Omental fat pad (tissue), 4 donors: ENCODE results near the gene ADAMTS19. TPM values are rescaled to one million over a fixed set of nuclear protein-coding genes. Genes with fewer than 3 reads are reported as not detected.

ENCODE experiments used
- ATAC-seq: fragments of 150-250 bp; one replicate; pipeline ENCODE4 v1.9.1; 2016; ENCODE audit warnings: mild to moderate bottlenecking, moderate library complexity; ENCODE audit not compliant: low FRiP score
- DNase-seq: peaks from one replicate; pipeline ENCODE4 v3.0.0-alpha.2; 2019; ENCODE audit warnings: low spot score
- CTCF ChIP-seq, 3 donors: fragments of 450-650 bp; IDR thresholded peaks; one replicate each; pipeline ENCODE4 v1.5.1; 2016 to 2017; ENCODE audit warnings: antibody characterized with exemption in 3 of 3, mild to moderate bottlenecking in 3 of 3, moderate library complexity in 2 of 3
- total RNA-seq, 4 donors: library from RNA; depleted of rRNA; stranded (reverse); fragments of >200 nt; gene quantifications; one replicate each; pipeline ENCODE4 v1.1.0, GENCODE V29; 2016

ADAMTS19 gene
- total RNA-seq, 4 donors from 2014 or later: 0.19 TPM; not detected in 3

DNA sequence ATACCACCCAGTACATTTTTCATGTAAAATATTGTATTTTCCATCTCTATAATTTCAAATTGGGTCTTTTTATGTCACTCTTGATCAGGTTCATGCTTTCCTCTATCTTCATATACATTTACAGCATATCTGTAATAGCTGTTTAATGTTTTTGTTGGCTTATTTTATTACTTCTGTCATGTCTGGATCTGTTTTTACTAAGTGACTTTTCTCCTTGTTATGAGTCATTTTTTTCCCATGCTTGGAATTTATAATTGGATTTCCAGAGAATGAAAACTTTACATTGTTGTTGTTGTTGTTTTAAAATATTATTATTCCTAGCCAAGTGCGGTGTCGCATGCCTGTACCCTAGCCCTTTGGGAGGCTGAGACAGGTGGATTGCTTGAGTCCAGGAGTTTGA is 5.6 kb upstream of the ADAMTS19 start:
- no peak for TF ChIP-seq CTCF (IDR thresholded peaks at IDR 0.05)
- DNase-seq (no peak), ATAC-seq (no peak)

GRCh38 chr5:129459450-129459776 is 685 bp upstream of the ADAMTS19 start:
- DNase-seq (no peak), ATAC-seq (no peak)
- TF ChIP-seq CTCF (IDR thresholded peaks at IDR 0.05): no peak

- TF ChIP-seq CTCF (IDR thresholded peaks at IDR 0.05): no peak
- DNase-seq (no peak), ATAC-seq (no peak)
These were observed 506 bp downstream of the ADAMTS19 start for GRCh38 chr5:129460672-129460935.

DNA sequence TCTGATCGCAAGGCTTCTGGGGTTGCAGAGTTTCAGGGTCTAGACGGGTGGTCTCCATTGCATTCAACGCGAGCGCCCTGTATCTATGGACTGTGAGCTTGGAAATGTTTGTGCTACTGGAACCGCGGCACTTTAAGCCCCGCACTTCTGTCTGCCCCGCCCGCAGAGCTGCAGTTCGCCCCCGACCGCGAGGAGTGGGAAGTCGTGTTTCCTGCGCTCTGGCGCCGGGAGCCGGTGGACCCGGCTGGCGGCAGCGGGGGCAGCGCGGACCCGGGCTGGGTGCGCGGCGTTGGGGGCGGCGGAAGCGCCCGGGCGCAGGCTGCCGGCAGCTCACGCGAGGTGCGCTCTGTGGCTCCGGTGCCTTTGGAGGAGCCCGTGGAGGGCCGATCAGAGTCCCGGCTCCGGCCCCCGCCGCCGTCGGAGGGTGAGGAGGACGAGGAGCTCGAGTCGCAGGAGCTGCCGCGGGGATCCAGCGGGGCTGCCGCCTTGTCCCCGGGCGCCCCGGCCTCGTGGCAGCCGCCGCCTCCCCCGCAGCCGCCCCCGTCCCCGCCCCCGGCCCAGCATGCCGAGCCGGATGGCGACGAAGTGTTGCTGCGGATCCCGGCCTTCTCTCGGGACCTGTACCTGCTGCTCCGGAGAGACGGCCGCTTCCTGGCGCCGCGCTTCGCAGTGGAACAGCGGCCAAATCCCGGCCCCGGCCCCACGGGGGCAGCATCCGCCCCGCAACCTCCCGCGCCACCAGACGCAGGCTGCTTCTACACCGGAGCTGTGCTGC is 1.0 kb downstream of the ADAMTS19 start:
- DNase-seq (no peak), ATAC-seq (peak; percentile 59)
- no peak for TF ChIP-seq CTCF (IDR thresholded peaks at IDR 0.05)

DNA sequence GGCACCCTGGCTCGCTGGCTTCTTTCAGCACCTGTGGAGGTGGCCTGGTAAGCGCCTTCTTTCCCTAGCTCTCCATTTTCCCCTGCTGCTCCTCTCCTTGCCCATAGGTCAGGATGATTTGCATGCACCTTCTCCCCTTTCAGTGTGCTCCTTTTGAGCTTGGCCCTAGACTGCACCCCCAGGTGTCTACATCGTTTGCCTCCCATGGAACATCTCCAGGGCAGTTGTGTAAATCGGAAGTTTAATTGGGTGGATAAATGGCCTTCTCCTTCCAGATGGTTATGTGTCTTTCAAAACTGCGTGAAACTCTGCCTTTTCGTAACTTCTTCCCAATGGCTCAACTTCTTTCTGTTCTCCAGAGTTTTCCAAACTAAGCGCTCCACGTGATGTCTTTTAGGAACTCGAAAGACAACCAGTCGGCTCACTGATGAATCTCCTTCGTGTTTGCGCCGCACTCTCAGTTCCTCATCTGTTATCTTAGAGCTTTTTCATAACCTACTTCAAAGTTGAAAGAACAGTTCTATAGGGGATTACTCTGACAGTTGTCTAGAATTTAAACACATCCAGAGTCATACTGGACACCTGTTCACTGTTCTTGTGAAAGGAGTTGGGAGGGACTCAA is 1.7 kb downstream of the ADAMTS19 start:
- no peak for TF ChIP-seq CTCF (IDR thresholded peaks at IDR 0.05)
- ATAC-seq (no peak), DNase-seq (no peak)

GRCh38 chr5:129465776-129466344 is 5.8 kb downstream of the ADAMTS19 start:
- TF ChIP-seq CTCF (IDR thresholded peaks at IDR 0.05): no peak
- DNase-seq: no peak
- ATAC-seq: no peak

GRCh38 chr5:129474544-129474943 is 14.4 kb downstream of the ADAMTS19 start:
- ATAC-seq: no peak
- TF ChIP-seq CTCF (IDR thresholded peaks at IDR 0.05): no peak

More at GRCh38 chr5:129474544-129474943, 14.4 kb downstream of the ADAMTS19 start:
- no peak for DNase-seq
